ENCODE results near the gene MSH2.

The MSH2 gene

DNA sequence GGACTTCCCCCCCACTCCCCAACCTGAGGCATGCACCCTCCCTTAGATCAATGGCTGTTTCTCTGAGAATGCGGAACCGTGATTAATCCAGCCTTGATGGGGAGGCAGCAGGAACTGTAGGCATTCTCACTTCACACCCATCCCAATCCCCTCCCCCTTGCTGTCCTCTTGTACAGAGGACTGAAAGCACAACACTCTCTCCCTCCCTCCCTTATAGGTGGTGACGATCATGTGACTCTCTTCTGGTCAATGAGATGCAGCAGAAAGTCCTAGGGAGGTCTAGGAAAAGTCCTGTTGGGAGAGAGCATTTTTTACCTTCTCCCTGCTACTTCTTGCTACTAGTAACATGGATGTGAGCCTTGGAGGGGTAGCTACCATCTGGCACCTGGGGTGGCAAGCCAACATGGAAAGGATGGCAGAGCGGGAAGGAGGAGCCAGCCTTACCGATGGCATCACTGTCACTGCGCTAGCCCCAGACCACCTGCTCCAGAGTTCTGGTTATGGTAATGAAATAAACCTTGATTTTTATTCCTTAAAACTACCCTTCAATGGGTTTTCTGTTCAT, 106.9 kb downstream of the MSH2 start:
- H3K4me3 ChIP-seq (ENCODE audit: low read length) = no peak overlapping the region
- TF ChIP-seq, protein P1, sequence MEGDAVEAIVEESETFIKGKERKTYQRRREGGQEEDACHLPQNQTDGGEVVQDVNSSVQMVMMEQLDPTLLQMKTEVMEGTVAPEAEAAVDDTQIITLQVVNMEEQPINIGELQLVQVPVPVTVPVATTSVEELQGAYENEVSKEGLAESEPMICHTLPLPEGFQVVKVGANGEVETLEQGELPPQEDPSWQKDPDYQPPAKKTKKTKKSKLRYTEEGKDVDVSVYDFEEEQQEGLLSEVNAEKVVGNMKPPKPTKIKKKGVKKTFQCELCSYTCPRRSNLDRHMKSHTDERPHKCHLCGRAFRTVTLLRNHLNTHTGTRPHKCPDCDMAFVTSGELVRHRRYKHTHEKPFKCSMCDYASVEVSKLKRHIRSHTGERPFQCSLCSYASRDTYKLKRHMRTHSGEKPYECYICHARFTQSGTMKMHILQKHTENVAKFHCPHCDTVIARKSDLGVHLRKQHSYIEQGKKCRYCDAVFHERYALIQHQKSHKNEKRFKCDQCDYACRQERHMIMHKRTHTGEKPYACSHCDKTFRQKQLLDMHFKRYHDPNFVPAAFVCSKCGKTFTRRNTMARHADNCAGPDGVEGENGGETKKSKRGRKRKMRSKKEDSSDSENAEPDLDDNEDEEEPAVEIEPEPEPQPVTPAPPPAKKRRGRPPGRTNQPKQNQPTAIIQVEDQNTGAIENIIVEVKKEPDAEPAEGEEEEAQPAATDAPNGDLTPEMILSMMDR (conservative IDR thresholded peaks at IDR 0.05; ENCODE audit: low read length) = no peak
- DNase-seq (ENCODE audit: low read depth) = no peak

DNA sequence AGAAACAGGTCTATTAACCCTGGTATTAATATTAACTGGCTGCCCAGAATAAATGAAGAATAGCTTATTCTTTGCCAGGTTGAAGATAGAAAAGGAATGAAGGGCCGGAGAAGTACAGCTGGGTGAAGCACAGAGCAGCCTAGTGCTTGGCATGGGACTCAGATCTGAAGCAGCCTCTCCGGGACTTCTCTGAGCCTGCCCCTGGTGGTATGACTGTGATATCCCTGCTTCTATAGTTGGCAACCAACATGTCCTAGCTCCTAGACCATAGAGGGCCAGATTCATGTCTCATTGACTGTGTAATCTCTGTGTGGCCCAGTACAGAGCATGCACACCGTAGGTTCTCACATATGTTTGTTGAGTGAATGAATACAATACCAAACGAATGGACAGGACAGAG, 107.8 kb downstream of the MSH2 start:
- TF ChIP-seq, protein P1 (conservative IDR thresholded peaks at IDR 0.05; ENCODE audit: low read length) = 0 out of 2 replicates have a peak, but pooled peaks have one; percentile 6
- no peak overlapping the region for H3K4me3 ChIP-seq (ENCODE audit: low read length)
- no peak for DNase-seq (ENCODE audit: low read depth)

DNA sequence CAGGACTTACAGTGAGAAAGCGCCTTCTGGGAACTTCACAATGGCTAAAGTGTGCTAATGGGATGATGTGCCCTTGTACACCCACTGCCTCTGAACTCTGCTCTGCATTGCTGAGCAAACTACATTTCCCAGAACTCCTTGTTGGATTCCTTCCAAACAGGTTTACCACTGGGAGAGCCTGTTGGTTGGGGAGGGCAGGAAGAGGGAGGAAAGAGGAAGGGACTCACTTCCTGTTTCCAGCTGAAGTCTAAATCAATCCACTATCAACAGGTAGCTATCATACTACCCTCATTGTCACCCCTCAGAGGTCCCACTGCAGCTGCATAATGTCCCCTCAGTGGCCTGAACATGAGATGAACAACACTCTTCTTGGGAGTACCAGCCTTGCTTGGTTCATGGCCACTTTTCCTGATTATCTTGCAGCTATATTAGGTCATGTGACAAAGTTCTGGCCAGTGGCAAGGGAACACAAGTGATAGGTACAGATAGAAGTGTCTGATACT, 109.7 kb downstream of the MSH2 start:
- no peak for DNase-seq (ENCODE audit: low read depth)
- H3K4me3 ChIP-seq (ENCODE audit: low read length) = no peak overlapping the region
- TF ChIP-seq, protein P1 (conservative IDR thresholded peaks at IDR 0.05; ENCODE audit: low read length) = no peak

DNA sequence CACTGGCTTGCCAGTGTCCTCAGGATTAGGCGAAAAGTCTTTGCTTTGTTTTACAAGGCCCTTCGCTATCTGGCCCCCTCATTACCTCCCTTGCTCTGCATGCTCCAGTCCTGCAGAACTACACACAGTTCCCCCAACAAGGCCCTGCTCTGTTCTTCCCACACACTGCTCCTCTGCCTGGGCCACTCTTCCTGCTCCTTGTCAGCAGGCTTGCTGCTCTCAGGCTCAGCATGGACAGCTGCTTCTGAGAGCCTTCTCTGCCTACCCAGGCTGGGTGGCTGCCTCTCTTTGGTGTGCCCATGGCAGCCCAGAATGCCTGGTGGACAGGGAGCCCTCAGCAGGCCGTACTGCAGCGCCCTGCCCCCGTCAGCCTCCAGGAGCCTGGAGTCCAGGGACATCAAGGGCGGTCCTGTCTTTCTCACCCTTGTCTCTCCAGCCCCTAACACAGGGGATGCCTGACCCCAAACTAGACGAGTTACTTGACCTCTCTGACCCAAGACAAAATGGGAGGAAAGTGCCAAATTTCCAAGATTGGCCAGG, 111.1 kb downstream of the MSH2 start:
- TF ChIP-seq, protein P1 (conservative IDR thresholded peaks at IDR 0.05; ENCODE audit: low read length) = no peak
- no peak overlapping the region for H3K4me3 ChIP-seq (ENCODE audit: low read length)
- DNase-seq (ENCODE audit: low read depth) = no peak

DNA sequence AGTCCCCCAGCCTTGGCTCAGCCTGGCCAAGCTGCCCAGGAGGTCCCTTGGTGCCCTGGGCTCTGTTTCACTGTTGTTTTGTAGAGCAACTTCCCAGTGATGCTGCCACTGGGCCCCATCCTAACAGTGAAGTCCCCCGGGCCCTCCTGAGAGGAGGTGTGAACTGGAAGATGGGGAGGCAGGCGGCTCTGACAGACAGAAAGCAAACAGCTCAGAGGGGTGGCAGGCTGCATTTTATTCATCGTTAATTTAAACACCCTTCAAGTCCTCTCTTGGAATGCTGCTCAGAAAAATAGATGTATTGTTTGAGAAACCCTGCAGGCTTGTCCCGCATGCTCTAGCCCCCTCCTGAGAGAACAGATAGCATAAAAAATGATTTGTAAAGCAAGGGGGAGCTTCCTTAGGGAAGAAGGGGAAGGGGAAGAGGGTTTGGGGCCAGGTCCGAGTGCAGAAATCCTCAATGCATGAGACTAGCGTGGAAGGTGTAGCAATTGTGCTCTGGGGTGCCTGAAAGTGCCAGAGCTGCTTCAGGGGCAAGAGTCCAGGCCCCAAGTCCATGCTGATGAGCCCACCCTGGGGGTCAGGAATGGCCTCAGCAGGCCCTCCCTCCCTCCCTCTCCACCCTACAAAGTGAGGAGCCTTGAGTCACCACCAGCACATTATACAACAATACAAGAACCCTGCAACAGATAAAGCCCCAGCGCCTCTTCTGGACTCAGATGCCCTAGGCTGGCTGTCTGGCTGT, 113.6 kb downstream of the MSH2 start:
- DNase-seq (ENCODE audit: low read depth) = no peak
- TF ChIP-seq, protein P1 (conservative IDR thresholded peaks at IDR 0.05; ENCODE audit: low read length) = no peak
- H3K4me3 ChIP-seq (ENCODE audit: low read length) = no peak overlapping the region

DNA sequence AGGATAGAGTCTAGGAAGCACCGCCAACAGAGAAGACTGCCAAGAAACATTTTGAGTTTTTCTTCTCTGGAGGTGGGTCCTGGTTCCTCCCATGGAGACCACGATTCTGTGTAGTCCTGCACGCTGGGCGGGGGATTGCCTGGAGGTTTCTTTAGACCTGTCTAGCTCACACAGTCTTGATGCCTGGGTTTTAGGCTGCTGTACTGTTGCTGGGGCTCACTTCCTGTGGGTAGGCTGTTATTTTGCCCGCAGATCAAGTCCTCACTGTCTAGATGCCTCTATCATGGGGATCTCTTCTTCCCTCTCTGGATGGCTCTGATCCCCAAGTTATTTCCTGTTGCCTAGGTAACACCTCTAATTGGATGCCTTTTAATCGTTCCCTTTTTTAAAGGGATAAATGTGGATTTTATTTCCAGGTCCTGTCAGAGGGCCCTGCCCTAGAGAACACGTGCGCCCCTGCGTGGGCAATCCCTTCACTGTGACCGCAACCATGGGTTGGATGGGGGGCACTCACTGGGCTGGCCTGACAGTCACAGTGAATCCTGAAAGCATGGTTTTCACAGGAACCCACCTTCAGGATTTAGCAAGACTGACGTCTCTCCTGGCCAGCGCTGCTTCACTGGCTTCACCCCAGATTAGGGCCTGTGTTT, 115.7 kb downstream of the MSH2 start:
- TF ChIP-seq, protein P1 (conservative IDR thresholded peaks at IDR 0.05; ENCODE audit: low read length) = no peak
- no peak for DNase-seq (ENCODE audit: low read depth)
- H3K4me3 ChIP-seq (ENCODE audit: low read length) = no peak overlapping the region
